Measurements from ENCODE around the gene HS2ST1. TPM values are rescaled to one million over a fixed set of nuclear protein-coding genes. Genes with fewer than 3 reads are reported as not detected.

HS2ST1 gene
- total and polyA plus RNA-seq, 4 donors: 5.4 to 11.8 (median 8.2) TPM

DNA sequence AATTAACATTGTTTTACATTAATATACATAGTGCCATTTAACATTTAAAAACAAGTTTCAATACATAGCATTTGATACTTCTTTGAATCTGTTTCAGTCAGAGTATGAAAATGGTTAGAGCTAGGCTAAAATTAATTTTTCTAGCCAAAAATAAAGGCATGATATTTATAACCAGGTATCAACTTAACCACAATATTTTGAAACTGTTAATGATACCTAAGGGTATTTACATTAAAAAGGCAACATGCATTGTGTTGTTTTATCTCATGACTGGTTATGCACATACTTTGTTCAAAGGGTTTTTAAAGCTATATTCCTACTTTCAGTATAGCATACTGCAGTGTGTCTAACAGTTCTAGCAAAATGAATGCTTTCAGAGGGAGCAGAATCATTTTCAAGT, 130.0 kb downstream of the HS2ST1 start:
- H3K36me3 ChIP-seq (ENCODE audit: control insufficient read depth in 4 of 4, insufficient read depth in 3 of 4, low read depth in 1 of 4, low read length in 3 of 4): peaks cover 0 to 2% (median 0%) of the 10 kb centered on the region in 4 donors
- TF ChIP-seq RXRA (IDR thresholded peaks at IDR 0.05) (no peak), REST (IDR thresholded peaks at IDR 0.05) (no peak), HNF4A (conservative IDR thresholded peaks at IDR 0.05) (no peak), HNF4G (IDR thresholded peaks at IDR 0.05) (no peak), GABPA (IDR thresholded peaks at IDR 0.05 in 1 of 2, conservative IDR thresholded peaks at IDR 0.05 in 1 of 2) (no peak), EGR1 (IDR thresholded peaks at IDR 0.05; ENCODE audit: low read depth in 2 of 2) (no peak), JUND (IDR thresholded peaks at IDR 0.05) (no peak), FOXA1 (IDR thresholded peaks at IDR 0.05) (no peak), FOXA2 (IDR thresholded peaks at IDR 0.05) (no peak), SP1 (IDR thresholded peaks at IDR 0.05) (no peak), MAX (IDR thresholded peaks at IDR 0.05) (no peak), RAD21 (IDR thresholded peaks at IDR 0.05) (no peak), TAF1 (conservative IDR thresholded peaks at IDR 0.05) (no peak), ATF3 (IDR thresholded peaks at IDR 0.05) (no peak), YY1 (IDR thresholded peaks at IDR 0.05) (no peak)
- TF ChIP-seq, protein P1, sequence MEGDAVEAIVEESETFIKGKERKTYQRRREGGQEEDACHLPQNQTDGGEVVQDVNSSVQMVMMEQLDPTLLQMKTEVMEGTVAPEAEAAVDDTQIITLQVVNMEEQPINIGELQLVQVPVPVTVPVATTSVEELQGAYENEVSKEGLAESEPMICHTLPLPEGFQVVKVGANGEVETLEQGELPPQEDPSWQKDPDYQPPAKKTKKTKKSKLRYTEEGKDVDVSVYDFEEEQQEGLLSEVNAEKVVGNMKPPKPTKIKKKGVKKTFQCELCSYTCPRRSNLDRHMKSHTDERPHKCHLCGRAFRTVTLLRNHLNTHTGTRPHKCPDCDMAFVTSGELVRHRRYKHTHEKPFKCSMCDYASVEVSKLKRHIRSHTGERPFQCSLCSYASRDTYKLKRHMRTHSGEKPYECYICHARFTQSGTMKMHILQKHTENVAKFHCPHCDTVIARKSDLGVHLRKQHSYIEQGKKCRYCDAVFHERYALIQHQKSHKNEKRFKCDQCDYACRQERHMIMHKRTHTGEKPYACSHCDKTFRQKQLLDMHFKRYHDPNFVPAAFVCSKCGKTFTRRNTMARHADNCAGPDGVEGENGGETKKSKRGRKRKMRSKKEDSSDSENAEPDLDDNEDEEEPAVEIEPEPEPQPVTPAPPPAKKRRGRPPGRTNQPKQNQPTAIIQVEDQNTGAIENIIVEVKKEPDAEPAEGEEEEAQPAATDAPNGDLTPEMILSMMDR (IDR thresholded peaks at IDR 0.05; ENCODE audit: low read depth, low read length, missing input control): no peak
- TF ChIP-seq, protein P2, sequence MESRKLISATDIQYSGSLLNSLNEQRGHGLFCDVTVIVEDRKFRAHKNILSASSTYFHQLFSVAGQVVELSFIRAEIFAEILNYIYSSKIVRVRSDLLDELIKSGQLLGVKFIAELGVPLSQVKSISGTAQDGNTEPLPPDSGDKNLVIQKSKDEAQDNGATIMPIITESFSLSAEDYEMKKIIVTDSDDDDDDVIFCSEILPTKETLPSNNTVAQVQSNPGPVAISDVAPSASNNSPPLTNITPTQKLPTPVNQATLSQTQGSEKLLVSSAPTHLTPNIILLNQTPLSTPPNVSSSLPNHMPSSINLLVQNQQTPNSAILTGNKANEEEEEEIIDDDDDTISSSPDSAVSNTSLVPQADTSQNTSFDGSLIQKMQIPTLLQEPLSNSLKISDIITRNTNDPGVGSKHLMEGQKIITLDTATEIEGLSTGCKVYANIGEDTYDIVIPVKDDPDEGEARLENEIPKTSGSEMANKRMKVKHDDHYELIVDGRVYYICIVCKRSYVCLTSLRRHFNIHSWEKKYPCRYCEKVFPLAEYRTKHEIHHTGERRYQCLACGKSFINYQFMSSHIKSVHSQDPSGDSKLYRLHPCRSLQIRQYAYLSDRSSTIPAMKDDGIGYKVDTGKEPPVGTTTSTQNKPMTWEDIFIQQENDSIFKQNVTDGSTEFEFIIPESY (IDR thresholded peaks at IDR 0.05): no peak
- no peak for DNase-seq (ENCODE audit: low spot score)
- no peaks in the 10 kb centered on the region for H3K4me1 ChIP-seq (ENCODE audit: control insufficient read depth in 4 of 4, insufficient read depth in 4 of 4, low read length in 3 of 4)
- no peaks in the 10 kb centered on the region for H3K27me3 ChIP-seq (ENCODE audit: control insufficient read depth in 4 of 4, insufficient read depth in 4 of 4, low read length in 3 of 4)
- H3K27ac ChIP-seq (ENCODE audit: low read depth in 1 of 2, low read length in 2 of 2): no peak overlapping the region
- H3K4me3 ChIP-seq (ENCODE audit: low read depth in 1 of 3, low read length in 3 of 3): no peak overlapping the region
- no peak overlapping the region for H3K9ac ChIP-seq (ENCODE audit: low read depth in 1 of 2, low read length in 2 of 2)
- peaks cover 0 to 5% (median under 1%) of the 10 kb centered on the region in 4 donors for H3K9me3 ChIP-seq (ENCODE audit: control insufficient read depth in 4 of 4, low read length in 3 of 4)

All from liver (tissue), 9 donors.